SK-N-SH (cell line): ENCODE results near the gene WDCP. TPM values are rescaled to one million over a fixed set of nuclear protein-coding genes. Genes with fewer than 3 reads are reported as not detected.

Source experiments
- CTCF ChIA-PET: fragments of 300-600, 350-600 bp; formaldehyde crosslinking; extraction: SDS; loops from one replicate; lab custom pipeline; 2021; lab: Yijun Ruan, JAX
- POLR2A ChIA-PET: fragments of 350-600 bp; sonication (Branson Sonifier 250); formaldehyde crosslinking; extraction: SDS; loops from one replicate; lab custom pipeline; 2020; ENCODE audit warnings: antibody characterized with exemption, inconsistent platforms; lab: Yijun Ruan, JAX
- DNase-seq: peaks from one replicate; pipeline ENCODE4 v3.0.0; 2012
- H2AFZ ChIP-seq: fragments of 200-600 bp; sonication (generic); 2 replicates; pipeline ENCODE4 v1.8.1; 2016; ENCODE audit warnings: antibody characterized with exemption, mild to moderate bottlenecking, low read depth
- H3F3A ChIP-seq: fragments of 200-600 bp; sonication (generic); replicated peaks from 2 replicates; pipeline ENCODE3; 2016; ENCODE audit warnings: antibody characterized with exemption, mild to moderate bottlenecking; ENCODE audit not compliant: insufficient read depth
- H3K27ac ChIP-seq, 2 experiments: fragments of 200-500 bp in 1 of 2; fragments of 200-600 bp in 1 of 2; sonication (Bioruptor generic) in 1 of 2; sonication (generic), shearing (Covaris generic) in 1 of 2; 2 replicates each; pipeline versions ENCODE4 v1.5.1 to v1.6.1; 2014 to 2016; ENCODE audit warnings: low read depth in 2 of 2, inconsistent platforms in 1 of 2, low read length in 1 of 2, mild to moderate bottlenecking in 1 of 2, mixed read lengths in 1 of 2
- H3K27me3 ChIP-seq: fragments of 200-600 bp; sonication (generic), shearing (Covaris generic); 2 replicates; pipeline ENCODE4 v1.6.1; 2016; ENCODE audit warnings: mixed run types; ENCODE audit not compliant: insufficient read depth
- H3K36me3 ChIP-seq, 2 experiments: fragments of 200-500 bp in 1 of 2; fragments of 200-600 bp in 1 of 2; sonication (Bioruptor generic) in 1 of 2; sonication (generic) in 1 of 2; replicated peaks in 1 of 2; 2 replicates each; pipeline versions ENCODE3 to v1.5.1; 2014 to 2016; ENCODE audit warnings: low read length in 1 of 2, mild to moderate bottlenecking in 1 of 2; ENCODE audit not compliant: insufficient read depth in 2 of 2, control insufficient read depth in 1 of 2
- H3K4me1 ChIP-seq, 2 experiments: fragments of 200-500 bp in 1 of 2; fragments of 200-600 bp in 1 of 2; sonication (Bioruptor generic) in 1 of 2; sonication (generic), shearing (Covaris generic) in 1 of 2; 2 replicates each; pipeline versions ENCODE4 v1.5.1 to v1.6.1; 2014 to 2016; ENCODE audit warnings: low read depth in 1 of 2, low read length in 1 of 2, mixed run types in 1 of 2; ENCODE audit not compliant: insufficient read depth in 2 of 2, control insufficient read depth in 1 of 2
- H3K4me2 ChIP-seq: fragments of 200-600 bp; sonication (generic), shearing (Covaris generic); 2 replicates; pipeline ENCODE4 v1.6.1; 2017; ENCODE audit warnings: mixed run types
- H3K4me3 ChIP-seq, 2 experiments: fragments of 200-500 bp in 1 of 2; fragments of 200-600 bp in 1 of 2; sonication (Bioruptor generic) in 1 of 2; sonication (generic), shearing (Covaris generic) in 1 of 2; 2 replicates each; pipeline versions ENCODE4 v1.5.1 to v1.8.1; 2014 to 2016; ENCODE audit warnings: low read depth in 2 of 2, inconsistent platforms in 1 of 2, low read length in 1 of 2, mild to moderate bottlenecking in 1 of 2, mixed read lengths in 1 of 2, moderate library complexity in 1 of 2
- H3K79me2 ChIP-seq: fragments of 200-600 bp; sonication (generic); 2 replicates; pipeline ENCODE4 v1.8.1; 2017; ENCODE audit warnings: mild to moderate bottlenecking; ENCODE audit not compliant: insufficient read depth
- H3K9ac ChIP-seq: fragments of 200-600 bp; sonication (generic); 2 replicates; pipeline ENCODE4 v1.6.1; 2017; ENCODE audit warnings: mixed run types
- H3K9me2 ChIP-seq: fragments of 200-600 bp; sonication (generic); 2 replicates; pipeline ENCODE4 v1.6.1; 2017; ENCODE audit warnings: mixed run types
- H3K9me3 ChIP-seq: fragments of 200-600 bp; sonication (generic); 2 replicates; pipeline ENCODE4 v1.6.1; 2017; ENCODE audit warnings: mixed run types, mild to moderate bottlenecking, moderate library complexity
- H4K20me1 ChIP-seq: fragments of 200-600 bp; sonication (generic); 2 replicates; pipeline ENCODE4 v1.6.1; 2017; ENCODE audit warnings: mild to moderate bottlenecking, mixed run types; ENCODE audit not compliant: insufficient read depth
- EP300 ChIP-seq, 2 experiments: IDR thresholded peaks; 2 replicates each; pipeline versions ENCODE4 v1.4.0 to v1.6.1; 2012; ENCODE audit warnings: borderline replicate concordance in 1 of 2, low read depth in 1 of 2, low read length in 1 of 2
- FOSL2 ChIP-seq: IDR thresholded peaks from 2 replicates; pipeline ENCODE4 v1.4.0; 2012; ENCODE audit warnings: low read depth, mild to moderate bottlenecking, moderate library complexity, borderline replicate concordance
- GABPA ChIP-seq: IDR thresholded peaks from 2 replicates; pipeline ENCODE4 v1.4.0; 2012; ENCODE audit warnings: low read depth, mild to moderate bottlenecking
- IRF3 ChIP-seq: fragments of 150-350 bp; IDR thresholded peaks from 2 replicates; pipeline ENCODE4 v1.6.1; 2016; ENCODE audit warnings: mild to moderate bottlenecking, low read depth, low read length
- MAX ChIP-seq: IDR thresholded peaks from 2 replicates; pipeline ENCODE4 v1.4.0; 2012; ENCODE audit warnings: low read depth
- MXI1 ChIP-seq: IDR thresholded peaks from 2 replicates; pipeline ENCODE4 v1.6.1; 2012; ENCODE audit warnings: mild to moderate bottlenecking, low read depth, low read length, improper control_type of control experiment
- POLR2AphosphoS5 ChIP-seq: IDR thresholded peaks from 2 replicates; pipeline ENCODE4 v1.6.1; 2012; ENCODE audit warnings: low read depth, low read length
- RAD21 ChIP-seq: IDR thresholded peaks from 2 replicates; pipeline ENCODE4 v1.6.1; 2012; ENCODE audit warnings: mild to moderate bottlenecking, low read length
- REST ChIP-seq: IDR thresholded peaks from 2 replicates; pipeline ENCODE4 v1.6.1; 2012; ENCODE audit warnings: mild to moderate bottlenecking, low read depth, low read length, moderate library complexity
- RXRA ChIP-seq: IDR thresholded peaks from 2 replicates; pipeline ENCODE4 v1.4.0; 2012; ENCODE audit warnings: low read depth, mild to moderate bottlenecking, borderline replicate concordance
- USF1 ChIP-seq: IDR thresholded peaks from 2 replicates; pipeline ENCODE4 v1.4.0; 2012; ENCODE audit warnings: low read depth, borderline replicate concordance
- USF2 ChIP-seq: fragments of 150-350 bp; IDR thresholded peaks from 2 replicates; pipeline ENCODE4 v1.6.1; 2017; ENCODE audit warnings: antibody characterized with exemption, low read length, low read depth, borderline replicate concordance
- YY1 ChIP-seq: IDR thresholded peaks from 2 replicates; pipeline ENCODE4 v1.4.0; 2012; ENCODE audit warnings: low read depth, mild to moderate bottlenecking
- WGBS: methylation state at CpG from one replicate; pipeline ENCODE4 v1.1.6; 2017; ENCODE audit warnings: low lambda C conversion rate; 5-methylcytosine and 5-hydroxymethylcytosine counted together
- polyA plus RNA-seq, 3 experiments: library from polyadenylated mRNA; depleted of rRNA; stranded (reverse); fragments of >200 nt; gene quantifications; 2 replicates each; pipeline ENCODE4 v1.2.3, GENCODE V29; 2012

WDCP gene
- polyA plus RNA-seq, 1 of the 3 experiments (the other 2 are of a cell fraction): 7.1 TPM

- TF ChIP-seq IRF3: no peak
- no peak for TF ChIP-seq FOSL2
- TF ChIP-seq GABPA: no peak
- no peak for TF ChIP-seq USF1
- no peak for TF ChIP-seq POLR2AphosphoS5
- no peak for TF ChIP-seq USF2
Measured at GRCh38 chr2:24075259-24075658, 28.1 kb upstream of the WDCP start (continued).

GRCh38 chr2:24073816-24074215 is 26.6 kb upstream of the WDCP start:
- WGBS: 90% methylated on average over 6 of the region's 6 CpGs
- no peaks in the 10 kb centered on the region for H3K9me3 ChIP-seq
- H3K4me1 ChIP-seq: peaks cover 7% of the 10 kb centered on the region in 2 experiments; a peak in 2 of 4 replicates
- H2AFZ ChIP-seq: no peak overlapping the region
- peaks cover 37 to 45% of the 10 kb centered on the region in 2 experiments for H3K36me3 ChIP-seq
- ChIA-PET CTCF (interaction anchor here (0.8 to 3.0 kb wide), 7 partner anchors 10 to 249 kb away, joined by 3 to 9 read pairs (median 4); partner anchors contain the start of genes ATAD2B and TP53I3), POLR2A (interaction anchor here (1.0 to 1.1 kb wide), 2 partner anchors 10 to 37 kb away, joined by 3 to 6 read pairs; partner anchors contain the start of gene TP53I3)
- no peak overlapping the region for H3K4me2 ChIP-seq
- no peak overlapping the region for H3K27ac ChIP-seq
- DNase-seq: no peak
- H3K4me3 ChIP-seq: no peak overlapping the region
- H3K79me2 ChIP-seq: peaks cover 60% of the 10 kb centered on the region
- no peaks in the 10 kb centered on the region for H3K9me2 ChIP-seq
- H3K9ac ChIP-seq: no peak overlapping the region
- no peak for TF ChIP-seq RXRA
- TF ChIP-seq RAD21: no peak
- no peak for TF ChIP-seq USF1
- TF ChIP-seq MAX: no peak
- no peaks in the 10 kb centered on the region for H3K27me3 ChIP-seq
- peaks cover 24% of the 10 kb centered on the region for H3F3A ChIP-seq
- H4K20me1 ChIP-seq: no peaks in the 10 kb centered on the region

- peaks cover 19% of the 10 kb centered on the region for H3F3A ChIP-seq
- 87% methylated on average over 4 of the region's 4 CpGs for WGBS
- H3K4me3 ChIP-seq: no peak overlapping the region
- DNase-seq: no peak
- POLR2A ChIA-PET: interaction anchor here (0.6 to 0.7 kb wide), 2 partner anchors 13 to 133 kb away, joined by 3 to 4 read pairs; no protein-coding TSS in a partner anchor
- H3K27ac ChIP-seq: no peak overlapping the region
- peaks cover 2 to 7% of the 10 kb centered on the region in 2 experiments; a peak in 2 of 4 replicates for H3K4me1 ChIP-seq
- no peak overlapping the region for H2AFZ ChIP-seq
- H3K9me3 ChIP-seq: no peaks in the 10 kb centered on the region
- H3K9ac ChIP-seq: no peak overlapping the region
- no peaks in the 10 kb centered on the region for H4K20me1 ChIP-seq
- no peaks in the 10 kb centered on the region for H3K27me3 ChIP-seq
- H3K9me2 ChIP-seq: no peaks in the 10 kb centered on the region
- CTCF ChIA-PET: interaction anchor here (0.9 to 3.0 kb wide), 3 partner anchors 8 to 145 kb away, joined by 4 to 9 read pairs (median 6); partner anchors contain the start of gene ATAD2B
- H3K4me2 ChIP-seq: no peak overlapping the region
- H3K36me3 ChIP-seq: peaks cover 47 to 56% of the 10 kb centered on the region in 2 experiments
- TF ChIP-seq EP300 (IDR thresholded peaks at IDR 0.05; ENCODE audit: borderline replicate concordance in 1 of 2, low read depth in 1 of 2, low read length in 1 of 2) (no peak), USF2 (no peak), MXI1 (no peak), REST (no peak), FOSL2 (no peak), YY1 (no peak)
- peaks cover 60% of the 10 kb centered on the region for H3K79me2 ChIP-seq
Measured at GRCh38 chr2:24072259-24072658, 25.1 kb upstream of the WDCP start.
